D341Med (cell line): ENCODE data around the gene FAS.
A peak's percentile ranks its signal among the peaks of the same experiment; 100 is the strongest.
"Not testable (repeated sequence)": the region's sequence is repeated elsewhere in the genome, so short reads cannot be mapped to it uniquely, and the experiment has no call there.

Experiments used
- DNase-seq: peaks from one replicate; pipeline ENCODE4 v3.0.0; 2012; ENCODE audit warnings: low spot score

Gene FAS

DNA sequence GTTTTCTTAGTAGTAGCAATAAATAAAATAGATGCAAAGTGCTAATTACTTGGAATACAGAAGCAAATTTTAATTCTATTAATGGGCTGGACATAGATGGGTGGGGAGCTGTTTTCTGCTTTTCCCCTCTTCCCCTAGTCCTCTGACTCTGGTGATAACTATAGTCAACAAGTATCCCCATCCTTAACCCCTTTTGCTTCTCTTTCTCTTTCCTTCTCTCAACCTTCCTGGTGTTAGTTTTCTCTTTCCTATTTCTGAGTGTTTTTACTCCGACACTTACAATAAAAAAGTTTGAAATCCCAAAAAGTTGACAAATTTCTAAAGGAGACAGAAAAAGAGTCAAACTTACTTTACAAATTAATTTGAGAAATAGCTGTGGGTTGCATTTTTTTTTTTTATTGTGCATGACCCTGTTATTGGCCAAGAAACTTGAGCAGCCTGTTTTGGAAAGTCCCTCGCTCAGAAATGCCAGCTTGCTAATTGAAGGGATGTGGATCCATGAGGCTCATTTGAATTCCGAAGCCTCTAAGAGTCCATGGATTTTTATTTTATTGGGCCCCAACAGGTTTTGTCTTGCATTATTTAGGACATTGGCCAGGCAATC is 2.4 kb downstream of the FAS start:
- DNase-seq, result no peak

DNA sequence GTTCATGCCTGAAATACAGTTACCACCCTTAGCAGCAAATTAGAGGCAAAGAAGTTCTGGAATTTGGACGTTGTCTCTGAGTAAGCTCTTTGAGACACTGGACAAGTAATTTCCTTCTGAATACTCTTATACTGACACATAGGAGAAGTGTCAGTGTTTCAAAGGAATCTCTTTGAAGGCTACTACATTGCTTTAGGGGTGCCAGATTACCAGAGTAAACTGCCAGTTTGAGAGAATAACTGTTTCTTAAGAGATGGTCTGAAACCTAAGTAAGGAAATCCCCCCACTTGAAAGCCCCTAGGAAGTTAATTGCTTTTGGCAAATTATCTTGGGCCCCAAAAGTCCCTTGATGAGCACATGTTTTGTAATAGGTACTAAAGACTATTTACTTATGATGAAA is 3.4 kb downstream of the FAS start:
- no peak for DNase-seq

DNA sequence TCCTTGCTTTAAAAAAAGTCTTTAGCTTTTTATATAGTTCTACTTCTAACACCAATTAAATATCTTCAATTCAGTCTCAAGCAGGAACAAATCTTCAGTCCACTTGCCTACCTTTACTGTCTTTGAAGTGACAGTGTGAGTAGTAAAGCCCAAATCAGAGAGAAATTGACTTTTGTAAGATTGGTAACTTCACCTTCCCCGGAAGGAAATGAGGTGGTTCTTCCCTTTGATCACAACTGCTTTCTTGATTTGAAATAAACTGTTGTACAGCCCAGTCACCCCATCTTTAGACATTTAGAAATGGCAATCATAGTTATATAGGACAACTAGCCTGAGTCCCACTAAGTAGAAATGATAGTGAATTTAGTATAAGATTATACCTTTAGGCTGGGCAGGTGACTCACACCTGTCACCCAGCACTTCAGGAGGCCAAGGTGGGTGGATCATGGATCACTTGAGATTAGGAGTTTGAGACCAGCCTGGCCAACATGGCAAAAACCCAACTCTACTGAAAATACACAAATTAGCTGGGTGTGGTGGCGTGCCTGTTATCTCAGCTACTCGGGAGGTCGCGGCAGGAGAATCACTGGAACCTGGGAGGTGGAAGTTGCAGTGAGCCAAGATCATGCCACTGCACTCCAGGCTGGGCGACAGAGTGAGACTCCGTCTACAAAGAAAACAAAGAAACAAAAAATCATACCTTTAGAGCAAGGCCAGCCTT is 4.7 kb downstream of the FAS start:
- no peak for DNase-seq

DNA sequence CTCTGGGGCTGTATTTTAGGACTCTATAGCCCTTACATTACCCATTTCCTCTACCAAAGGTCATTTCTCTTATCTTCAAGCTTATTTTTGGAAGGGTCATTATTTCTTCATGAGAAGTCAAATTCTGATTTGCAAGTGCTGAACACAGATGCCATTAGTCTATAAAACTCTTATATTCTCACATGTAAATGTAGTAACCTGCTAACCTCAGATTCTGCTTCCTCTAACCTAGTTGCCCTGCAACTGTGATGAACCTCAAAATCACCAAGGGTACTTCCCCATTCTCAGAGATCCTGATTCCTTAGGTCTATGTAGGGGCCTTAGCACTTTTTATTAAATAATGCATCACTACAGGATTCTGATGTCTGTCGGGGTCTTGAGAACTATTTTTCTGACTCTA is 6.3 kb downstream of the FAS start:
- DNase-seq, result no peak

DNA sequence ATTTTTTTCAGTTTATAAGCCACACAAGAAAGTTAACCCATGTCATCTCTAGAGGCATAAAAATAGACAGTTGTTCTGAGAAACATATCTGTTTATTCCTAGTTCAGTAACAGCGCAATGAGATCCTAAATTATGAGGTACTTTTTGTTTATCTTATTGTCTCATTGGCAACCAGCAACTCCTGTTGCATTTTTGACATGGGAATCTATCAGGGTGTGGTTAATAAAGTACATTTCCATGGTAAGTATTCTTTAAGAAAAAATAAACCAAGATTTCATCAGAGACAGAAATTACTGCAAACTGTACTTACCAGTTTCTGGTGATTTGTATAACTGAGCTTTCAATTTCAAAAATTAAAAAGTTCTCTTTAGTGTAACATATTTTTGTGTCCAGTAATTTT is 9.0 kb downstream of the FAS start:
- DNase-seq, result no peak

DNA sequence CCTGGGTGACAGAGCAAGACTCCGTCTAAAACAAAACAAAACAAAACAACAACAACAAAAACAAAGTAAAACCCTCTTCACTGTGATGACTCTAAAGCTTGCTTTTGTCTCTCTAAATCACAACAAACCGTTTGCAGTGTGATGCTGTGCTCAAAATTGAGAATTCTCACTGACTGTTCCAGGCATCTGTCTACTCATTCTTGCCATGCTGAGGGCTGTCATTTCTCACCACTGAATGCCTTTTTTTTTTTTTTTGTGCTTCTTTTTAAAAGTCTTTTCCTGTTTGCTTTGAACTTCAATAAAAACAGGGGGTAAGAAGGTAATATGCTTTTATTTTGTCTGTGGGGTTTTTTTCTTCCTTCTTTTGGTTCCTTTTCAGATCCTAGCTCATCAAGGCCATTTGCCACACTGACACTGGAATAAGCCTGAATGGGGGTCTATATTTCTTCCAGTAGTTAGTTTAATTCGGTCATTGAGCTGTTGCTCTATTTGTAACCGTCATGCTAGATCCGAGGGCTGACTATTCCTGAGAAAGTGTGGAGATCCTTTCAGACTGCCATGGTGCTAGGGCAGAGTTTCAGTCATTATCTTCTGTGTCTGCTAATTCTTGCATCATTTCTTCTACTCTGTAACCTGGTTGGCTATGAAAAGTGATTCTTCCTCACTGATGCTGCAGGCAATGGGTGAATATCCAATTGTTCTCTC is 10.6 kb downstream of the FAS start:
- no peak for DNase-seq

DNA sequence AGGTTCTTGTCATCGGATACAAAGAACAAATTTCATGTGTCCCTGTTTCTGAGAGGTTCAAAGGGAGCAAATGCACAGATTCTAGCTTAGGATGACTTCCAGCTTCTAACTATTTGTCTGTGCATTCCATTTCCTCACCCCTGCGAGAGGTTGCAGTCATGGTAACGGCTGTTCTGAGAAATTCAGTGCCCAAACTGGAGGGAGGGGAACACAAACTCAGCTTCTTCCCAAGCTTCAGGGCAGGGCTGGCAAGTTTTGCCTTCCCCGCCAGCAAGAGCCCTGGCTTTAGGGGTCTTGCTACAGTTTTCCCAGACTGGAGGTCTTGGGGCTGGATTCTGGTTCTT is 11.1 kb downstream of the FAS start:
- DNase-seq, result no peak

DNA sequence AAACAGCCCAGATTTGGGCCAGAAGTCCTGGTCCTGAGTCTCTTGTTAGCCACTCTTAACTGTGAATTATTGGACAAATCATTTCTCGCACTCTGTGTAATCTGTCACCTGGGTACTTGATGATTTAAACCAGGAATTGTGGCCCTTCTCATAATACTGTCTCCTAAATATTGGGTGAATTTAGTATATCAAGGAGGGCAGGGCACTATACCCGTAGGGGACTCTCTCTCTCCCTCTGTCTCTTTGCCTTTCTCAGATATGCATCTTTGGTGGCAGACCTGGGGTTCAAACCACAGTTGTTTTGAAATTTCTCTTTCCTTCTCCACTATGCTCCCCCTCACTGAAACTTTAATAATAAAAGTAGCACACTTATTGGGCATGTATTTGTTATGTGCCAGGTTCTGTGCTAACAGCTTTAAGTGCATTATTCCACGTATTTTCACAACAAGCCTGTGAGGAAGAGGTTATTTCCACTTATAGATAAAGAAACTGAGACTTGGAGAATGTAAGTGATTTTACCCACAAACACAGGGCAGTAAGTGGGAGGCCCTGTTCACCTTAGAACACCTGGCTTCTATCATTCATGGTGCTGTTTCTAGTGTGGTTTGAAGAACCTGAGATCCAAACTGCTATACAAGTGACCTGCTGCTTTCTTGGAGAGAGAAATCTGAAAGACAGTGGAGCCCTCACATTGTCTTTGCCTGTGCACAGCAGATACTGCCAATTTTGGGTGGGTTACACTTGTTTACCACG is 11.8 kb downstream of the FAS start:
- no peak for DNase-seq

DNA sequence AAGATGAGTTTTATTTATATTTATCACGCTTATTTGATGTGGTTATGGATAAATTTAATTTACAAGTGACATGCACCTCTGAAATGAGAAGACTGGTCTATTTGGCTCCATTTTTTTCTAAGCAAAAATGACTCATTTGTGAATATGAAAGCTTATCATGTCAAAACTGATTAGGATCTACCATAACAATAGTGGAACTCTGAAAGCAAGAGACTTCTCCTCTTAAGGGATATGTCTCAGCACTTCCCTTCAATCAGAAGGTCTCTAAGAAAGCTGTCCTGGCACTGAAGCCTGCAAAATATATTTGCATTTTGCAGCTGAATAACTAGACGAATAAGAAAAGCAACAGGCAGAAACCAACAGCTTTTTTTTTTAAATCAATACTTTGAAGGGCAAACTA is 12.7 kb downstream of the FAS start:
- DNase-seq, result no peak

DNA sequence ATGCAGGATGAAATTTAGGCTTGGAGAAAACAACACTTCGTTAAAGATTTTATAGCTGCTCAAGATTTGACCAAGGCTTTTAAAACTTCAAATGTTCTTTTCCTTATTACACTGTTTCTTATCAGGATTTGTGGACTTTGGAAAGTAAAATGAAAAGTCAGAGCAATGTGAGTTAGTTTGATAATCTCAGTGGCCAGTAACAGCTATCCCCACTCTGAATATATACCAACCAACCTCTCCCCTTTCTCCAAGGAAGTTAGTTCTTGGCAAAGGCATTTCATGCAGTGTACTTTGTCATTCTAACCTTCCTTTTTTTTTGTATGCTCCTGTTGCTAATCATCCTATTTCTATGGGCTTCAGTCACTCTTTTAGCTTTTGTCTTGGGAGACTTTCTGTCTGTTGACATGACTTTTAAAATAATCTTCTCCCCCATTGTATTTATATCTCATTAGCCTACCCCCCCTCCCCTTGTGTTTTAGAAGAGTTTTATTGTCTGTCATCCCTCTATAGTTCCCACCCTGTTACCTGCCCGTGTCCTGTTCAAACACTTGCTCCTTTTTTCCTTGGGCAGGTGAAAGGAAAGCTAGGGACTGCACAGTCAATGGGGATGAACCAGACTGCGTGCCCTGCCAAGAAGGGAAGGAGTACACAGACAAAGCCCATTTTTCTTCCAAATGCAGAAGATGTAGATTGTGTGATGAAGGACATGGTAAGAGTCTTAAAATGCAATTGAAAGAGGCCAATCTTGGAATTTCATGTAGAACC is 16.7 kb downstream of the FAS start:
- no peak for DNase-seq

DNA sequence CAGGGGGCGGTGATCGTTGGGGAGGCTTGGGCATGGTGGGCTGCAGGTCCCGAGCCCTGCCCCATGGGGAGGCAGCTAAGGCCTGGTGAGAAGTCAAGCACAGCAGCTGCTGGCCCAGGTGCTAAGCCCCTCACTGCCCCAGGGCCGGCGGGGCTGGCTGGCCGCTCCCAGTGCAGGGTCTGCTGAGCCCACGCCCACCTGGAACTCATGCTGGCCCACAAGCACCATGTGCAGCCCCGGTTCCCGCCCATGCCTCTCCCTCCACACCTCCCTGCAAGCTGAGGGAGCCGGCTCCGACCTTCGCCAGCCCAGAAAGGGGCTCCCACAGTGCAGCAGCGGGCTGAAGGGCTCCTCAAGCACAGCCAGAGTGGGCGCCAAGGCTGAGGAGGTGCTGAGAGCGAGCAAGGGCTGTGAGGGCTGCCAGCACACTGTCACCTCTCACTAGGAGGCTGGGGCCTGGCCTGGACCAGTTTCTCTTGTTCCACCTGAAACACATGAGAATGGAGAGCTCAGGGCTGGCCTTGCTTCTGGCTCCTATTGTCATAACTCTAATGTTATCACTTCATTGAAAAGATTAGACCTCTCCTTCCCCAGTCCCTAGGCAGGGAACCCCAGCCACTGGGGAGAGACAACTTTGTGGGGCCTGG is 28.2 kb downstream of the FAS start:
- not testable (repeated sequence) for DNase-seq

DNA sequence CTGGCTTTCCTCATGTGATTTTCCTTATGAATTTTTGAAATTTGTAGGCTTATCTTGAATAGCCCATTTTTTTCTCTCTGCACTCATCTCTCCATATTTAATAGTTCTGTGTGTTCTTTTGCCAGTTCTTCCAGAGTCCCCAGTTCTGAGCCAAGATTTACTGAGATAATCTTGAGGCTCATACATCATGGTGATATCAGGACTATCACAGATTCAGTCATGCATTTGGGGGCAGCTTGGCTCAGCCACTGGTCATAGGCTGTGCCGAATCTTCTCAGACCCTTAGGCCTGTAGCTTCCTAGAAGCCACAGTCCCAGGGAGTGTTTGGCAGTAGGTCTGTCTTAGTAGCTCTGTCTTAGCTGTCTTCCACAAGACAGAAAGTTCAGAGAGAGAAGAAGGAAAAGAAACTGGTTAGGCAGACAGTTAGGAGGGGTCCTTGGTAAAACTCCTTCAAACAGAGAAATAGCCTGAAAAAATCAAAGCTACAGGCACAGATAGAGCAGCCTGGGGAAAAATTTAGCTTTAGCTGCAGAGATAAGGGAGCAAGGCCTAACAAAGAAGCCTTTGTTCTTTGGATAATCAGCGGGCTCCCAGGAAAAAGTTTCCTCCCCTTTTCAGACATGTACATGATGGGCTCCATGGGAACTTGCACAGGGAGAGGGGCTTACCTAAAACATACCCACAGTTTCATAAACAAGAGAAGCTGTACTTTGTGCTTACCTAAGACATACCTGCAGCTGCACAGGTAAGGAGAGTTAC is 29.1 kb downstream of the FAS start:
- no peak for DNase-seq

DNA sequence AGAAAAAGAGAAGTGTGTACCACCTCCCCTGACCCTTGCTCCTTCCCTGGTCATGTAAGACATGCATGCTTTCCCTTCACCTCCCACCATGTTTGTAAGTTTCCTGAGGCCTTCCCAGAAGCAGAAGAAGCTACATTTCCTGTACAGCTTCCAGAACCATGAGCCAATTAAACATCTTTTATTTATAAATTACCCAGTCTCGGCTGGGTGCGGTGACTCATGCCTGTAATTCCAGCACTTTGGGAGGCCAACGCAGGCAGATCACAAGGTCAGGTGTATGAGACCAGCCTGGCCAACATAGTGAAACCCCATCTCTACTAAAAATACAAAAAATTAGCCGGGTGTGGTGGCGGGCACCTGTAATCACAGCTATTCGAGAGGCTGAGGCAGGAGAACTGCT is 30.9 kb downstream of the FAS start:
- DNase-seq, result not testable (repeated sequence)

DNA sequence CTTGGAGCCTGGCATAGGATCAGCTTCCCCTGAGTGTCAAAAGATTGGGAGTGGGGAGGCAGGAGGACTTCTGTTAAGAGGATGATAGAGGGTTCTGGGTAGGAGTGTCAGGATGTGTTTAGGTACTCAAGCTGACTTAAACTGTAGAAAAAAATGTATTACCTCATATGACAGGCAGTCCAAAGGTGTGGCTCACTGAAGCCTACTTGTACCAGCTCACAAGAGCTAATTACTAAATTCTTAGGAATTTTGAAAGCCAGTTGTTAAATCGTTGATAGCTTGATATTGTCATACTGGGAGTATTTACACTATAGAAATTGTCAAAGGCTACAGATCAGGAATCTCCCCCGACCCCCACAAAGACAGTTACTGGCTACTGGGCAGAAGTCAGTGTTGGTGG is 32.1 kb downstream of the FAS start:
- DNase-seq, result no peak

DNA sequence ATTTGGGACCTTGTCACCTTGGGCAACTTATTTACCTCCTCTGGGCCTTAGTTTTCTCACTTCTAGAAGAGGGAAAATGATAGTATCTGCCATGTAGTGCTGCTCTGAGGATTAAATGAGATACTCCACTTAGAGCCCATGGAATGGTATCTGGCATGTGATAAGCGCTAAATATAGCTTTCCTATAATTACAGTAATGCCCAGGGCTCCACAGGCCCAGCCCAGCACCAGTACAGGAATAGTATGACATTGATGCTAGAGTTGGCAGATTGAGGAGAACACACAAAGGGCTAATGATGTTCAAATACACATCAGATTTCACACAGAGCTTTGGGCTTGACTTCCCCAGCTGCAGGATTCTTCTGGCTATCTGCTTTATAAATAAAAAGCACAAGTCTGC is 34.9 kb downstream of the FAS start:
- no peak for DNase-seq

DNA sequence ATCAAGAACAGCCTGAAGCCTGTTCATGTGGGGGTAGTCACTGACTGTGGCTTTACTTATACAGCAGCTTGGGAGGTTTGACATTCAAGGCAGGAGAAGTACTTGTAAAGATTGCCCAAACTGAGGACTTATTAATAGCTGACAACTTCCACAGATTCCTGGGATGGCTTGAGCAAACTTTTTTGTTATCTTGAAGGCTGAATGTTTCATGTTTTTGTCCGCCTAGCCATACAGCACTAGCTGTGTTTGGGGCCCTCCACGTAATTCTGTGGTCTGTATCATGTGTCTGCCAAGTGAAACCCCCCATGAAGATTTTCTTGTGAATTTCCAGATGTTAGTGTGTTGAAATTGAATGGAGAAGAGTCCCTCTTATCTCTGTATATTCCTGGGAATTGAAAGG is 38.6 kb downstream of the FAS start:
- DNase-seq, result no peak

DNA sequence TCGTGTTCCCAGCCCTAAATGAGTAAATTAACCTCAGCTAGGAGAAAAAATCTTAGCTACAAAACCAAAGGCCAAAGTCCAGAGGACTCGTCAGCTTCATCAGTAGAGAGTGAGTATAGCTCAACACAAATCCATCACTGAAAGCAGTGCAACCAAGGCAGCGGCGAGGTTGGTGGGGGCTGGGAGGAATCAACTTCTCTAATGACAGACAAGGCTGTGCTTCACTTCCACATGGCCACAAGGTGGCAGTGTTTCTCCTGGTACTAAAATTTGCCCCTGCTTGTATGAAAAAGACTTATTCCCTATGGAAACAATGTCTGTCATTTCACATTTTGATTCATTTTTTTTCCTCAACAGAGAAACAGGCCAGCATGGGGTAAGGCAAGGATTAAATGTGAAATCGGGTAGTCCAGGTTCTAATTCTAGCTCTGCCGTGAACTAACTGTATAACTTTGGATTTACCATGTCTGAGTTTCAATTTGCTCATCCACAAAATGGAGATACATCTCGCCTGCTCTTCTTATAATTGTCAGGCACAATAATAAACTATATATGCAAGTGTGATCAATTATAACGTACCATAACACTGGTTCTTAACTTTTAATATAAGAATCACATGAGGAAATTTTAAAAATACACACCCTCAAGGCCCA is 39.3 kb downstream of the FAS start:
- peak; percentile 52 for DNase-seq

DNA sequence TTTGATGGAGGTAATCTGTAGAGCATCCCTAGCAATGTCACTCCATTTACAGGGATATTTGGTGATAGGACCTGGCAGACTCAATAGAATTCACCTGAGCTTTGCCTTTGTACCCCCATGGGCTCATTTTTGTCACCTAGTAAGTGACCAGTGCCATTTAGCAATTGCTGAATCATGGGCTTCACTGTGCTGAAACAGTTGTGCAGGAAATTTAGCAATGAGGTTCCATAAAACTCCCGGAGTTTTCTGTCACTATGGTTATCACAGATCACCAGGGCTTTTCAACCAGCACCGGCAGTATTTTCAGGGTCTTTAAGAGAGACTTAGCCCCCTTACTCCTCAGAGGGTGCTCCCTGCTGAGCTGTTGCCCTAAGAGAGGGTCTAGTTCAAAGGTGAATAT is 40.2 kb downstream of the FAS start:
- DNase-seq, result no peak

DNA sequence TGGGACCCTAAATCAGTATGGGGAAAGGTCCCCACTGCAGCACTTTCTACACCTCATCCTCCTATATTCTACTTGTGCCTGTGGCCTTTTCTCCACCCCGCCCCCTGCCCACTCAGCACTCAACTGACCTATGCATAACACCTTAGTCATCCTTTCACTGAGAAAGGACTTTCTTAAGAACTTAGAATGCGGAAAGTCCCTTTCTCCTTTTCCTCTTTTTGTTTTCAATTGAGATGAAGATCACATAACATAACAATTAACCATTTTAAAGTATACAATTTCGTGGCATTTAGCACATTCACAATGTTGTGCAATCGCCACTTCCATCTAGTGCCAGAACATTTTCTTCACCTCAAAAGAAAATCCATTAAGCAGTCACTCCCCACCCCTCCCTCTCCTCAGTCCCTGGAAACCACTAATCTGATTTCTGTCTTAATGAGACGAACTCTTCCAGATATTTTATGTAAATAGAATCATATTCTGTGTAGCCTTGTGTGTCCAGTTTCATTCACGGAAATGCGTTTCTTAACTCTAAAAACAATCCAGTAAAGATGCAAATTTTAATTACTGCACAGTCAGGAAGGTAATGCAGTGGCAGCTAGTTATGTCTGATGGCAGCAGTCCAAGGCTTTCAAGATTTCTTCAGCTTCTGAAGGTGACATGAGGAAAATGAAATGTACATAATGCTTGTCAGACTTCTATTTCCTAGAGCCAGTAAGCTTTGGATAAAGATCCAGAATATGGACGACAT is 41.7 kb downstream of the FAS start:
- no peak for DNase-seq

DNA sequence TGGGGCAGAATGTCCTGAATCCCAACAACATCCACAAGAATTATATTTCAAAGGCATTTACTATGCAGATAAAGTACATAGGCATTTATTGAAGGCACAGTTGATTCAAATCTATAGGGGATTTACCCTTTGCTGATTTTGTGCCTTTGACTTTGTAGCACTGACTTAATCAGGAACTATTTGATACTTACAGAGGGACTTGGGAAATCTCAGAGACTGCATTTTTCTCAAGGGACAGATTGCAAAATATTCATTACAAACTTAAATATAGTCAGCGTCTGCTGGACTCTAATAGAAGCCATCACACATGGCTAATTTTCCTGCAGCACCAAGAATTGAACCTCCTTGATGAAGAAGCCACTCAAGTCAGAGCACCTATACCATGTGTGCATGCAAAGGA is 44.9 kb downstream of the FAS start:
- DNase-seq, result no peak
